ENCODE data around the gene DENND1B. TPM values are rescaled to one million over a fixed set of nuclear protein-coding genes. Genes with fewer than 3 reads are reported as not detected.

Gene DENND1B
- total and polyA plus RNA-seq, 2 of the 13 experiments (the other 11 are each of a cell fraction or from before 2014, with no cell fraction given), result 2.6 to 5.7 TPM

DNA sequence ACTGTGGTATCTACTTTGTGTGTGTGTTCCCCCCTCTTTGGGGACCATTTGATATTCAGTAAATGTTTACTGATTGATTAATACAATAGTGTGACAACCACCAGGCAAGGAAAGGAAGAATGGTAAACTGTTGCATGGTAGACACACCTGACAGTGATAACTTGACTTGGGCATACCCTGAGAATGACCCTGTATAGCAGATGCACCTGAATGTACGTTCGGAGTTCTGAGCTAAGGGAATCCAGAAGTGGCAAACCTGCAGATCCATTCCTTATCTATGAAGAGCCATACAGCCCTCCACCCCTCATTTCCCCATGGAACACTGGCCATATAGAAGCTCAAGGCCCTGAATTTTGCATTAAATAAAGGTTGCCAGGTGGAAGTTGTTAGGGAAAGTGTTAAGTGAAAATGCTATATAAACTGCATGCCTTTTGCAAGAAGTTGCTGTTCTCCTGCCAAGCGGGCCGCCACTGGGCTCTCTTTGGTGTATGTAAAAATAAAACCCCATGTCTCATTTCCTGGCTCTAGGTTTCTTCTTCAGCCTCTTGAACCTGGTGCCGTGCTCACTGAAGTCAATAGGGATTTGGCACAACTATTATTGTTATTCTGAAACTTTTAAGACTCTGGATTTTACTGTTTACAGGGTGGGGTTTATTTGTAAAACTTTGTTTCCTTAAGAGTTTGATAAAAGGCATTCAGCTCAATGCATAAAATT lies 32.6 kb upstream of the DENND1B start:
- intact Hi-C loops (cut with micrococcal nuclease; ENCODE audit: unreplicated experiment), result no loop called here
- in situ Hi-C loops (cut with HindIII; ENCODE audit: extremely low pct_ligation_motif_present, low pct_unique_long_range_greater_than_20kb), result no loop called here
- Histone ChIP-seq H2AFZ (ENCODE audit: low read length) (no peak overlapping the region), H3K4me3 (replicated peaks in 1 of 3; ENCODE audit: insufficient read depth in 1 of 3, low read depth in 2 of 3, low read length in 3 of 3) (no peak overlapping the region), H4K20me1 (ENCODE audit: insufficient read depth, low read length) (no peaks in the 10 kb centered on the region), H3K27me3 (ENCODE audit: control insufficient read depth in 1 of 2, insufficient read depth in 2 of 2, low read length in 2 of 2) (no peaks in the 10 kb centered on the region), H3K9me3 (ENCODE audit: low read length) (no peaks in the 10 kb centered on the region), H3K4me2 (ENCODE audit: low read depth, low read length) (no peak overlapping the region), H3K36me3 (replicated peaks in 1 of 2; ENCODE audit: control insufficient read depth in 1 of 2, insufficient read depth in 2 of 2, low read length in 2 of 2) (no peaks in the 10 kb centered on the region), H3K79me2 (ENCODE audit: insufficient read depth, low read length) (no peaks in the 10 kb centered on the region), H3K27ac (ENCODE audit: extremely low read length, insufficient read depth, low read length) (no peak overlapping the region), H3K9ac (ENCODE audit: insufficient read depth, low read depth, low read length) (no peak overlapping the region), H3K4me1 (ENCODE audit: insufficient read depth, low read length) (peaks cover 36% of the 10 kb centered on the region)
- no peak for TF ChIP-seq ZNF619 (CRISPR knock-in tag; IDR thresholded peaks at IDR 0.05)
- TF ChIP-seq, protein P1, sequence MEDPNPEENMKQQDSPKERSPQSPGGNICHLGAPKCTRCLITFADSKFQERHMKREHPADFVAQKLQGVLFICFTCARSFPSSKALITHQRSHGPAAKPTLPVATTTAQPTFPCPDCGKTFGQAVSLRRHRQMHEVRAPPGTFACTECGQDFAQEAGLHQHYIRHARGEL (CRISPR knock-in tag; IDR thresholded peaks at IDR 0.05), result no peak
- no peak for TF ChIP-seq RAD51 (IDR thresholded peaks at IDR 0.05; ENCODE audit: borderline replicate concordance)
- no peak for TF ChIP-seq TARDBP (CRISPR knock-in tag; IDR thresholded peaks at IDR 0.05)
- TF ChIP-seq ZFP37 (CRISPR knock-in tag; IDR thresholded peaks at IDR 0.05; ENCODE audit: borderline replicate concordance), result no peak
- TF ChIP-seq ZFP82 (CRISPR knock-in tag; IDR thresholded peaks at IDR 0.05; ENCODE audit: borderline replicate concordance), result no peak
- TF ChIP-seq, protein P2, sequence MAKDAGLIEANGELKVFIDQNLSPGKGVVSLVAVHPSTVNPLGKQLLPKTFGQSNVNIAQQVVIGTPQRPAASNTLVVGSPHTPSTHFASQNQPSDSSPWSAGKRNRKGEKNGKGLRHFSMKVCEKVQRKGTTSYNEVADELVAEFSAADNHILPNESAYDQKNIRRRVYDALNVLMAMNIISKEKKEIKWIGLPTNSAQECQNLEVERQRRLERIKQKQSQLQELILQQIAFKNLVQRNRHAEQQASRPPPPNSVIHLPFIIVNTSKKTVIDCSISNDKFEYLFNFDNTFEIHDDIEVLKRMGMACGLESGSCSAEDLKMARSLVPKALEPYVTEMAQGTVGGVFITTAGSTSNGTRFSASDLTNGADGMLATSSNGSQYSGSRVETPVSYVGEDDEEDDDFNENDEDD (CRISPR knock-in tag; IDR thresholded peaks at IDR 0.05; ENCODE audit: borderline replicate concordance), result no peak
- no peak for TF ChIP-seq JUND (CRISPR knock-in tag; IDR thresholded peaks at IDR 0.05)
- TF ChIP-seq CC2D1A (CRISPR knock-in tag; IDR thresholded peaks at IDR 0.05), result no peak
- no TSS peak for BruUV-seq (replicated peaks)
- POLR2A ChIA-PET, result no interaction called here
- no peak for FAIRE-seq
- WGBS (ENCODE audit: low lambda C conversion rate), result 69% methylated on average over 5 of the region's 5 CpGs
- CTCF ChIA-PET (ENCODE audit: low intra/inter-chr PET ratio, low total read pairs), result no interaction called here
- no peak for DNase-seq (ENCODE audit: low spot score)
- ATAC-seq, result no peak
